Measurements from ENCODE around the gene MMP24OS. TPM values are rescaled to one million over a fixed set of nuclear protein-coding genes. Genes with fewer than 3 reads are reported as not detected.

Gene MMP24OS
- total RNA-seq, 2 experiments from 2014 or later = 64.3 to 70.1 TPM

- Mint-ChIP-seq H3K27me3 (no peaks in the 10 kb centered on the region), H3K36me3 (peaks cover 12% of the 10 kb centered on the region), H3K4me3 (peak within 1 kb of the TSS; percentile 90), H3K27ac (peak within 1 kb of the TSS; percentile 85), H3K4me1 (peaks cover 22% of the 10 kb centered on the region), H3K9me3 (no peaks in the 10 kb centered on the region)
- ATAC-seq (ENCODE audit: low read depth) (peak; percentile 81), DNase-seq (peak; percentile 81)
- POLR2A ChIA-PET = interaction anchor here (0.6 to 1.7 kb wide), 16 partner anchors 8 to 670 kb away, joined by 3 to 7 read pairs (median 3); partner anchors contain the start of genes CEP250, EDEM2, RBM39 and SCAND1
Measured at GRCh38 chr20:35284267-35284991, 6.5 kb upstream of the MMP24OS start, which contains the start of gene EIF6. EIF6 (minus strand) TSS chr20:35284772; CDS start chr20:35284487, 285 bp downstream.

- peak overlapping the region; percentile 90 for H3K4me3 Mint-ChIP-seq
- DNase-seq (no peak), ATAC-seq (ENCODE audit: low read depth) (no peak)
- H3K4me1 Mint-ChIP-seq = peaks cover 22% of the 10 kb centered on the region
- H3K9me3 Mint-ChIP-seq = no peaks in the 10 kb centered on the region
- POLR2A ChIA-PET = interaction anchor here (0.5 to 1.7 kb wide), 14 partner anchors 7 to 671 kb away, joined by 3 to 7 read pairs (median 4); partner anchors contain the start of genes CEP250, EDEM2, RBM39 and SCAND1
- peaks cover 14% of the 10 kb centered on the region for H3K36me3 Mint-ChIP-seq
- H3K27ac Mint-ChIP-seq = peak overlapping the region; percentile 85
- H3K27me3 Mint-ChIP-seq = no peaks in the 10 kb centered on the region
Measured at GRCh38 chr20:35283441-35284266, 5.7 kb upstream of the MMP24OS start.

- no peak overlapping the region for H3K27ac Mint-ChIP-seq
- no peak for DNase-seq
- ATAC-seq (ENCODE audit: low read depth) = no peak
- no peaks in the 10 kb centered on the region for H3K27me3 Mint-ChIP-seq
- no peak overlapping the region for H3K4me3 Mint-ChIP-seq
- POLR2A ChIA-PET = no interaction called here
- H3K4me1 Mint-ChIP-seq = peaks cover 27% of the 10 kb centered on the region
- H3K36me3 Mint-ChIP-seq = peaks cover 17% of the 10 kb centered on the region
- no peaks in the 10 kb centered on the region for H3K9me3 Mint-ChIP-seq
Measured at GRCh38 chr20:35281506-35282101, 3.7 kb upstream of the MMP24OS start.

- no peak overlapping the region for H3K4me3 Mint-ChIP-seq
- peaks cover 17% of the 10 kb centered on the region for H3K36me3 Mint-ChIP-seq
- POLR2A ChIA-PET = interaction anchor here (0.7 kb wide), 1 partner anchor 21 kb away, joined by 3 read pairs; no protein-coding TSS in a partner anchor
- no peaks in the 10 kb centered on the region for H3K9me3 Mint-ChIP-seq
- peaks cover 25% of the 10 kb centered on the region for H3K4me1 Mint-ChIP-seq
- H3K27me3 Mint-ChIP-seq = no peaks in the 10 kb centered on the region
- no peak overlapping the region for H3K27ac Mint-ChIP-seq
- ATAC-seq (ENCODE audit: low read depth) (no peak), DNase-seq (no peak)
Measured at GRCh38 chr20:35280523-35280922, 2.6 kb upstream of the MMP24OS start.

- H3K9me3 Mint-ChIP-seq = no peaks in the 10 kb centered on the region
- peak overlapping the region; percentile 93 for H3K27ac Mint-ChIP-seq
- no peak overlapping the region for H3K4me3 Mint-ChIP-seq
- no peaks in the 10 kb centered on the region for H3K27me3 Mint-ChIP-seq
- H3K36me3 Mint-ChIP-seq = peaks cover 17% of the 10 kb centered on the region
- POLR2A ChIA-PET = interaction anchor here (1.3 kb wide), 1 partner anchor 175 kb away, joined by 3 read pairs; no protein-coding TSS in a partner anchor
- H3K4me1 Mint-ChIP-seq = peaks cover 19% of the 10 kb centered on the region
- DNase-seq (no peak), ATAC-seq (ENCODE audit: low read depth) (no peak)
Measured at GRCh38 chr20:35279533-35280174, 1.7 kb upstream of the MMP24OS start.

GRCh38 chr20:35279040-35279439 lies 1.1 kb upstream of the MMP24OS start:
- peaks cover 17% of the 10 kb centered on the region for H3K36me3 Mint-ChIP-seq
- H3K9me3 Mint-ChIP-seq = no peaks in the 10 kb centered on the region
- peaks cover 19% of the 10 kb centered on the region for H3K4me1 Mint-ChIP-seq
- H3K27me3 Mint-ChIP-seq = no peaks in the 10 kb centered on the region
- ATAC-seq (ENCODE audit: low read depth) (no peak), DNase-seq (no peak)
- POLR2A ChIA-PET = interaction anchor here (1.3 kb wide), 1 partner anchor 176 kb away, joined by 3 read pairs; no protein-coding TSS in a partner anchor
- H3K4me3 Mint-ChIP-seq = no peak overlapping the region
- H3K27ac Mint-ChIP-seq = peak overlapping the region; percentile 93

GRCh38 chr20:35277127-35277526 lies 795 bp downstream of the MMP24OS start:
- Mint-ChIP-seq H3K4me3 (peak overlapping the region; percentile 100), H3K36me3 (peaks cover 15% of the 10 kb centered on the region), H3K27ac (peak overlapping the region; percentile 100), H3K9me3 (no peaks in the 10 kb centered on the region), H3K4me1 (peaks cover 10% of the 10 kb centered on the region), H3K27me3 (no peaks in the 10 kb centered on the region)
- POLR2A ChIA-PET = interaction anchor here (0.8 to 2.4 kb wide), 11 partner anchors 8 to 465 kb away, joined by 3 to 16 read pairs (median 7); partner anchors contain the start of genes CEP250, EDEM2, EIF6 and GGT7
- ATAC-seq (ENCODE audit: low read depth) (no peak), DNase-seq (no peak)

GRCh38 chr20:35276408-35276807 lies 1.5 kb downstream of the MMP24OS start:
- Mint-ChIP-seq H3K27ac (peak overlapping the region; percentile 100), H3K4me3 (peak overlapping the region; percentile 100), H3K27me3 (no peaks in the 10 kb centered on the region), H3K36me3 (peaks cover 11% of the 10 kb centered on the region), H3K4me1 (peaks cover 9% of the 10 kb centered on the region), H3K9me3 (no peaks in the 10 kb centered on the region)
- ATAC-seq (ENCODE audit: low read depth) (no peak), DNase-seq (no peak)
- POLR2A ChIA-PET = interaction anchor here (0.8 to 2.4 kb wide), 4 partner anchors 8 to 25 kb away, joined by 3 to 16 read pairs (median 7); partner anchors contain the start of gene EIF6

GRCh38 chr20:35275741-35276251 lies 2.1 kb downstream of the MMP24OS start:
- Mint-ChIP-seq H3K36me3 (peaks cover 15% of the 10 kb centered on the region), H3K4me1 (peaks cover 13% of the 10 kb centered on the region), H3K27me3 (no peaks in the 10 kb centered on the region), H3K9me3 (no peaks in the 10 kb centered on the region), H3K4me3 (peak overlapping the region; percentile 100), H3K27ac (peak overlapping the region; percentile 100)
- ATAC-seq (ENCODE audit: low read depth) = no peak
- no peak for DNase-seq
- POLR2A ChIA-PET = interaction anchor here (1.5 to 2.4 kb wide), 4 partner anchors 9 to 24 kb away, joined by 3 to 16 read pairs (median 6); partner anchors contain the start of gene EIF6

- H3K9me3 Mint-ChIP-seq = no peaks in the 10 kb centered on the region
- H3K4me3 Mint-ChIP-seq = no peak overlapping the region
- no peaks in the 10 kb centered on the region for H3K27me3 Mint-ChIP-seq
- H3K4me1 Mint-ChIP-seq = peaks cover 13% of the 10 kb centered on the region
- H3K27ac Mint-ChIP-seq = no peak overlapping the region
- DNase-seq (no peak), ATAC-seq (ENCODE audit: low read depth) (no peak)
- POLR2A ChIA-PET = interaction anchor here (1.2 to 2.1 kb wide), 3 partner anchors 10 to 128 kb away, joined by 3 to 7 read pairs (median 5); partner anchors contain the start of genes EDEM2 and EIF6
- H3K36me3 Mint-ChIP-seq = peaks cover 10% of the 10 kb centered on the region
Measured at GRCh38 chr20:35274172-35275092, 3.5 kb downstream of the MMP24OS start.

GRCh38 chr20:35273449-35274171 lies 4.3 kb downstream of the MMP24OS start:
- POLR2A ChIA-PET = interaction anchor here (0.6 to 2.1 kb wide), 3 partner anchors 10 to 127 kb away, joined by 3 to 7 read pairs (median 4); partner anchors contain the start of genes EDEM2 and EIF6
- ATAC-seq (ENCODE audit: low read depth) = no peak
- H3K9me3 Mint-ChIP-seq = no peaks in the 10 kb centered on the region
- no peak overlapping the region for H3K4me3 Mint-ChIP-seq
- DNase-seq = no peak
- peak overlapping the region; percentile 12 for H3K27ac Mint-ChIP-seq
- H3K36me3 Mint-ChIP-seq = peaks cover 9% of the 10 kb centered on the region
- H3K27me3 Mint-ChIP-seq = no peaks in the 10 kb centered on the region
- H3K4me1 Mint-ChIP-seq = peaks cover 13% of the 10 kb centered on the region

All from activated naive CD8-positive, alpha-beta T cell treated with anti-CD3 and anti-CD28 coated beads, Interleukin-2, amount 10 ng/mL, durations not matched to agents 7 days and 5 days (primary cell).